Esophagus muscularis mucosa (tissue), 4 donors: Measurements from ENCODE around the gene MARCHF9. TPM values are rescaled to one million over a fixed set of nuclear protein-coding genes. Genes with fewer than 3 reads are reported as not detected.
A peak's percentile ranks its signal among the peaks of the same experiment; 100 is the strongest.

Source experiments
- DNase-seq: peaks from one replicate; pipeline ENCODE4 v3.0.0-alpha.2; 2017; ENCODE audit errors: extremely low spot score
- H3K27ac ChIP-seq, 4 donors: fragments of 200-600 bp; sonication (generic); replicated peaks in 1 of 4; 1 replicate in 3 of 4; 2 replicates in 1 of 4; pipeline ENCODE4 v1.5.1; 2016 to 2019; ENCODE audit warnings: mild to moderate bottlenecking in 1 of 4
- H3K27me3 ChIP-seq, 4 donors: fragments of 200-600 bp; sonication (generic); one replicate each; pipeline versions ENCODE4 v1.5.1 to v1.6.0; 2016 to 2019
- H3K36me3 ChIP-seq, 4 donors: fragments of 200-600 bp; sonication (generic); one replicate each; pipeline ENCODE4 v1.5.1; 2016 to 2019
- H3K4me1 ChIP-seq, 4 donors: fragments of 200-600 bp; sonication (generic); one replicate each; pipeline ENCODE4 v1.5.1; 2016 to 2019
- H3K4me3 ChIP-seq, 4 donors: fragments of 200-600 bp; sonication (generic); 1 replicate in 2 of 4; 2 replicates in 2 of 4; pipeline ENCODE4 v1.5.1; 2016 to 2019; ENCODE audit warnings: mild to moderate bottlenecking in 4 of 4, moderate library complexity in 1 of 4
- H3K9me3 ChIP-seq, 4 donors: fragments of 200-600 bp; sonication (generic); 1 replicate in 3 of 4; 2 replicates in 1 of 4; pipeline ENCODE4 v1.5.1; 2016 to 2019
- CTCF ChIP-seq, 3 experiments: fragments of 200-600 bp in 2 of 3; fragments of 450-650 bp in 1 of 3; sonication (generic) in 2 of 3; IDR thresholded peaks; one replicate each; pipeline ENCODE4 v1.5.1; 2017 to 2019; ENCODE audit warnings: antibody characterized with exemption in 3 of 3, mild to moderate bottlenecking in 2 of 3, moderate library complexity in 1 of 3
- EP300 ChIP-seq: sonication (generic); formaldehyde crosslinking; IDR thresholded peaks from one replicate; pipeline ENCODE4 v1.6.1; 2017; ENCODE audit warnings: antibody characterized with exemption
- POLR2A ChIP-seq: fragments of 450-650 bp; IDR thresholded peaks from one replicate; pipeline ENCODE4 v1.6.1; 2017; ENCODE audit warnings: antibody characterized with exemption, moderate library complexity, mild to moderate bottlenecking, low read depth
- POLR2AphosphoS5 ChIP-seq, 2 donors: sonication (generic); formaldehyde crosslinking; IDR thresholded peaks; one replicate each; pipeline ENCODE4 v1.6.1; 2017; ENCODE audit warnings: antibody characterized with exemption in 2 of 2
- WGBS: methylation state at CpG from one replicate; pipeline ENCODE4 v1.1.5; 2018; 5-methylcytosine and 5-hydroxymethylcytosine counted together
- intact Hi-C: fragments of 100-400 bp; cut with DNase I; formaldehyde crosslinking; loops from one replicate; pipeline ENCODE4 v1.15.1; 2023
- total RNA-seq, 4 donors: library from RNA; depleted of rRNA; stranded (reverse); fragments of >200 nt; gene quantifications; one replicate each; pipeline versions ENCODE4 v1.1.0 to v1.2.1, GENCODE V29; 2016

Gene MARCHF9
- total RNA-seq, 4 donors from 2014 or later, result 5.6 to 16.9 (median 10.7) TPM

- Histone ChIP-seq H3K27ac (no peak overlapping the region), H3K36me3 (peaks cover 0 to 27% (median 16%) of the 10 kb centered on the region in 4 donors), H3K4me3 (no peak overlapping the region), H3K9me3 (no peaks in the 10 kb centered on the region), H3K27me3 (peaks cover 0 to 60% (median 36%) of the 10 kb centered on the region in 4 donors), H3K4me1 (peaks cover 25 to 34% (median 29%) of the 10 kb centered on the region in 4 donors)
- TF ChIP-seq CTCF (IDR thresholded peaks at IDR 0.05) (no peak), POLR2A (no peak), EP300 (no peak), POLR2AphosphoS5 (IDR thresholded peaks at IDR 0.05) (no peak)
- intact Hi-C loops, result no loop called here
- 88% methylated on average over 2 of the region's 2 CpGs for WGBS
- DNase-seq, result no peak
Measured at GRCh38 chr12:57762463-57762862, 7.6 kb downstream of the MARCHF9 start.

GRCh38 chr12:57763881-57764661 is 9.2 kb downstream of the MARCHF9 start:
- Histone ChIP-seq H3K36me3 (peaks cover 0 to 21% (median 11%) of the 10 kb centered on the region in 4 donors), H3K9me3 (no peaks in the 10 kb centered on the region), H3K4me3 (peak overlapping the region in 2 of 4 donors; percentile 41 to 60), H3K27ac (no peak overlapping the region), H3K27me3 (peaks cover 0 to 60% (median 36%) of the 10 kb centered on the region in 4 donors), H3K4me1 (peaks cover 25 to 34% (median 29%) of the 10 kb centered on the region in 4 donors)
- DNase-seq, result no peak
- WGBS, result 78% methylated on average over 6 of the region's 6 CpGs
- TF ChIP-seq POLR2AphosphoS5 (IDR thresholded peaks at IDR 0.05) (no peak), POLR2A (no peak), CTCF (IDR thresholded peaks at IDR 0.05) (no peak), EP300 (no peak)
- intact Hi-C loops, result no loop called here

- Histone ChIP-seq H3K27ac (no peak overlapping the region), H3K9me3 (no peaks in the 10 kb centered on the region), H3K27me3 (peaks cover 0 to 60% (median 36%) of the 10 kb centered on the region in 4 donors), H3K36me3 (peaks cover 0 to 22% (median 16%) of the 10 kb centered on the region in 4 donors), H3K4me3 (peak overlapping the region; percentile 41 to 60 (median 46)), H3K4me1 (peaks cover 25 to 34% (median 29%) of the 10 kb centered on the region in 4 donors)
- DNase-seq, result no peak
- TF ChIP-seq POLR2A (no peak), CTCF (IDR thresholded peaks at IDR 0.05) (no peak), POLR2AphosphoS5 (IDR thresholded peaks at IDR 0.05) (no peak), EP300 (no peak)
- WGBS, result 37% methylated on average over 6 of the region's 17 CpGs
- intact Hi-C loops, result no loop called here
Measured at GRCh38 chr12:57764662-57765002, 9.7 kb downstream of the MARCHF9 start.

- no peak for DNase-seq
- intact Hi-C loops, result no loop called here
Measured at GRCh38 chr12:57765003-57765697, 10.2 kb downstream of the MARCHF9 start.

More at GRCh38 chr12:57765003-57765697, 10.2 kb downstream of the MARCHF9 start:
- no peak for TF ChIP-seq EP300
- TF ChIP-seq POLR2A, result no peak
- TF ChIP-seq CTCF (IDR thresholded peaks at IDR 0.05), result peak in 1 of 3 experiments; percentile 4
- TF ChIP-seq POLR2AphosphoS5 (IDR thresholded peaks at IDR 0.05), result no peak
- Histone ChIP-seq H3K9me3 (no peaks in the 10 kb centered on the region), H3K4me3 (peak overlapping the region; percentile 41 to 60 (median 46)), H3K36me3 (peaks cover 0 to 27% (median 19%) of the 10 kb centered on the region in 4 donors), H3K4me1 (peaks cover 25 to 34% (median 29%) of the 10 kb centered on the region in 4 donors), H3K27ac (no peak overlapping the region), H3K27me3 (peaks cover 0 to 60% (median 36%) of the 10 kb centered on the region in 4 donors)
- WGBS, result 4% methylated on average over 22 of the region's 60 CpGs
